C4-2B (cell line): ENCODE measurements around the gene TTLL5.

Experiments
- CTCF ChIP-seq: fragments of 450-650 bp; conservative IDR thresholded peaks from 2 replicates; pipeline ENCODE4 v1.5.1; 2017; ENCODE audit warnings: mild to moderate bottlenecking
- ZFX ChIP-seq: fragments of 450-650 bp; IDR thresholded peaks from 2 replicates; pipeline ENCODE4 v1.6.1; 2017

GRCh38 chr14:75971509-75971908 is 310.5 kb downstream of the TTLL5 start:
- no peak for TF ChIP-seq CTCF
- TF ChIP-seq ZFX, result no peak
